Esophagus muscularis mucosa (tissue), 4 donors: ENCODE data around the gene GABPB1.

Experiments used
- EP300 ChIP-seq: sonication (generic); formaldehyde crosslinking; IDR thresholded peaks from one replicate; pipeline ENCODE4 v1.6.1; 2017; ENCODE audit warnings: antibody characterized with exemption
- POLR2A ChIP-seq: fragments of 450-650 bp; IDR thresholded peaks from one replicate; pipeline ENCODE4 v1.6.1; 2017; ENCODE audit warnings: antibody characterized with exemption, moderate library complexity, mild to moderate bottlenecking, low read depth
- TF ChIP-seq, protein P1 (sequence below), 3 experiments: fragments of 200-600 bp in 2 of 3; fragments of 450-650 bp in 1 of 3; sonication (generic) in 2 of 3; IDR thresholded peaks; one replicate each; pipeline ENCODE4 v1.5.1; 2017 to 2019; ENCODE audit warnings: antibody characterized with exemption in 3 of 3, mild to moderate bottlenecking in 2 of 3, moderate library complexity in 1 of 3

GRCh38 chr15:50328116-50328515, 26.9 kb downstream of the GABPB1 start:
- TF ChIP-seq, protein P1, sequence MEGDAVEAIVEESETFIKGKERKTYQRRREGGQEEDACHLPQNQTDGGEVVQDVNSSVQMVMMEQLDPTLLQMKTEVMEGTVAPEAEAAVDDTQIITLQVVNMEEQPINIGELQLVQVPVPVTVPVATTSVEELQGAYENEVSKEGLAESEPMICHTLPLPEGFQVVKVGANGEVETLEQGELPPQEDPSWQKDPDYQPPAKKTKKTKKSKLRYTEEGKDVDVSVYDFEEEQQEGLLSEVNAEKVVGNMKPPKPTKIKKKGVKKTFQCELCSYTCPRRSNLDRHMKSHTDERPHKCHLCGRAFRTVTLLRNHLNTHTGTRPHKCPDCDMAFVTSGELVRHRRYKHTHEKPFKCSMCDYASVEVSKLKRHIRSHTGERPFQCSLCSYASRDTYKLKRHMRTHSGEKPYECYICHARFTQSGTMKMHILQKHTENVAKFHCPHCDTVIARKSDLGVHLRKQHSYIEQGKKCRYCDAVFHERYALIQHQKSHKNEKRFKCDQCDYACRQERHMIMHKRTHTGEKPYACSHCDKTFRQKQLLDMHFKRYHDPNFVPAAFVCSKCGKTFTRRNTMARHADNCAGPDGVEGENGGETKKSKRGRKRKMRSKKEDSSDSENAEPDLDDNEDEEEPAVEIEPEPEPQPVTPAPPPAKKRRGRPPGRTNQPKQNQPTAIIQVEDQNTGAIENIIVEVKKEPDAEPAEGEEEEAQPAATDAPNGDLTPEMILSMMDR (IDR thresholded peaks at IDR 0.05): no peak
- TF ChIP-seq EP300 (no peak), POLR2A (no peak)
